ENCODE measurements around the gene COQ4.

DNA sequence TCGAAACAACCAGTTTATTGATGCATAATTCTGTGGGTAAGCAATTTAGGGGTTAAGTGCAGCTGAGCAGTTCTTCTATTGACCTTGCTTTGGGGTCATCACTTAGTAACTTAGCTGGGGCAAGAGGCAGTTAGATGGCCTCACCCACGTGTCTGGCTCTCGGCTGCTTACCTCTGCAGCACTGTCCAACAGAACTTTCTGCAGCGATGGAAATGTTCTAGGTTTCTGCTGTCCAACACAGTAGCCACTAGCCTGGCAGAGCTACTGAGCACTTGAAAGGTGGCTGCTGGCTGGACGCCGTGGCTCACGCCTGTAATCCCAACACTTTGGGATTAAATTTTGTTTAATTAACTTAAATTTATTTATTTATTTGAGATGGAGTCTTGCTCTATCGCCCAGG is 35.5 kb downstream of the COQ4 start:
- no peak for TF ChIP-seq POLR2A (IDR thresholded peaks at IDR 0.05)
- TF ChIP-seq, protein P1, sequence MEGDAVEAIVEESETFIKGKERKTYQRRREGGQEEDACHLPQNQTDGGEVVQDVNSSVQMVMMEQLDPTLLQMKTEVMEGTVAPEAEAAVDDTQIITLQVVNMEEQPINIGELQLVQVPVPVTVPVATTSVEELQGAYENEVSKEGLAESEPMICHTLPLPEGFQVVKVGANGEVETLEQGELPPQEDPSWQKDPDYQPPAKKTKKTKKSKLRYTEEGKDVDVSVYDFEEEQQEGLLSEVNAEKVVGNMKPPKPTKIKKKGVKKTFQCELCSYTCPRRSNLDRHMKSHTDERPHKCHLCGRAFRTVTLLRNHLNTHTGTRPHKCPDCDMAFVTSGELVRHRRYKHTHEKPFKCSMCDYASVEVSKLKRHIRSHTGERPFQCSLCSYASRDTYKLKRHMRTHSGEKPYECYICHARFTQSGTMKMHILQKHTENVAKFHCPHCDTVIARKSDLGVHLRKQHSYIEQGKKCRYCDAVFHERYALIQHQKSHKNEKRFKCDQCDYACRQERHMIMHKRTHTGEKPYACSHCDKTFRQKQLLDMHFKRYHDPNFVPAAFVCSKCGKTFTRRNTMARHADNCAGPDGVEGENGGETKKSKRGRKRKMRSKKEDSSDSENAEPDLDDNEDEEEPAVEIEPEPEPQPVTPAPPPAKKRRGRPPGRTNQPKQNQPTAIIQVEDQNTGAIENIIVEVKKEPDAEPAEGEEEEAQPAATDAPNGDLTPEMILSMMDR (IDR thresholded peaks at IDR 0.05): no peak
